Astrocyte of the spinal cord (primary cell): ENCODE measurements around the gene WRAP53.
A peak's percentile ranks its signal among the peaks of the same experiment; 100 is the strongest.

Experiments
- DNase-seq: peaks from one replicate; pipeline ENCODE4 v3.0.0; 2011; ENCODE audit warnings: low read depth, low spot score
- H3K4me3 ChIP-seq: 2 replicates; pipeline ENCODE4 v1.5.1; 2011; ENCODE audit warnings: low read depth, mild to moderate bottlenecking, low read length, moderate library complexity
- CTCF ChIP-seq: IDR thresholded peaks from 2 replicates; pipeline ENCODE4 v1.5.1; 2012; ENCODE audit warnings: low read depth, mild to moderate bottlenecking, low read length, inconsistent platforms
- in situ Hi-C: cut with HindIII; loops from 2 replicates; pipeline ENCODE4 v1.10.0; 2017; ENCODE audit warnings: low sequenced_read_pairs

WRAP53 gene

GRCh38 chr17:7704601-7705268 lies 16.5 kb downstream of the WRAP53 start, which contains the start of gene EFNB3:
Gene EFNB3, plus strand, starts transcription at chr17:7705202. Its CDS starts 397 bp downstream, at chr17:7705599.
- TF ChIP-seq CTCF, result no peak
- DNase-seq, result peak; percentile 13
- in situ Hi-C loops, result no loop called here

GRCh38 chr17:7705269-7706255 lies 17.3 kb downstream of the WRAP53 start:
- in situ Hi-C loops, result no loop called here
- DNase-seq, result no peak
- H3K4me3 ChIP-seq, result peak overlapping the region; percentile 33
- no peak for TF ChIP-seq CTCF

More at GRCh38 chr17:7704601-7705268, 16.5 kb downstream of the WRAP53 start, which contains the start of gene EFNB3:
- peak within 1 kb of the TSS; percentile 33 for H3K4me3 ChIP-seq

GRCh38 chr17:7706631-7707354 lies 18.5 kb downstream of the WRAP53 start:
- no peak for TF ChIP-seq CTCF
- in situ Hi-C loops, result no loop called here
- no peak for DNase-seq
- H3K4me3 ChIP-seq, result no peak overlapping the region

- in situ Hi-C loops, result no loop called here
- no peak for TF ChIP-seq CTCF
- no peak for DNase-seq
- no peak overlapping the region for H3K4me3 ChIP-seq
Measured at GRCh38 chr17:7707446-7707845, 19.2 kb downstream of the WRAP53 start.

GRCh38 chr17:7707858-7708750 lies 19.8 kb downstream of the WRAP53 start:
- TF ChIP-seq CTCF, result no peak
- in situ Hi-C loops, result no loop called here
- no peak overlapping the region for H3K4me3 ChIP-seq
- DNase-seq, result no peak
